ENCODE measurements around the gene OR8J1. TPM values are rescaled to one million over a fixed set of nuclear protein-coding genes. Genes with fewer than 3 reads are reported as not detected.

The OR8J1 gene
- total and polyA plus RNA-seq, 3 donors from 2014 or later = not detected

GRCh38 chr11:56340289-56340688 lies 13.8 kb upstream of the OR8J1 start:
- Histone ChIP-seq H3K4me1 (no peaks in the 10 kb centered on the region), H3K36me3 (ENCODE audit: low read depth, missing control alignments) (no peaks in the 10 kb centered on the region), H3K9me3 (no peaks in the 10 kb centered on the region), H3K4me3 (no peak overlapping the region), H3K27me3 (no peaks in the 10 kb centered on the region), H3K27ac (no peak overlapping the region)
- no peak for DNase-seq
- intact Hi-C loops (cut with DNase I; ENCODE audit: low total_unique reads) = no loop called here
- no peak for TF ChIP-seq POLR2A (IDR thresholded peaks at IDR 0.05)
- TF ChIP-seq, protein P1, sequence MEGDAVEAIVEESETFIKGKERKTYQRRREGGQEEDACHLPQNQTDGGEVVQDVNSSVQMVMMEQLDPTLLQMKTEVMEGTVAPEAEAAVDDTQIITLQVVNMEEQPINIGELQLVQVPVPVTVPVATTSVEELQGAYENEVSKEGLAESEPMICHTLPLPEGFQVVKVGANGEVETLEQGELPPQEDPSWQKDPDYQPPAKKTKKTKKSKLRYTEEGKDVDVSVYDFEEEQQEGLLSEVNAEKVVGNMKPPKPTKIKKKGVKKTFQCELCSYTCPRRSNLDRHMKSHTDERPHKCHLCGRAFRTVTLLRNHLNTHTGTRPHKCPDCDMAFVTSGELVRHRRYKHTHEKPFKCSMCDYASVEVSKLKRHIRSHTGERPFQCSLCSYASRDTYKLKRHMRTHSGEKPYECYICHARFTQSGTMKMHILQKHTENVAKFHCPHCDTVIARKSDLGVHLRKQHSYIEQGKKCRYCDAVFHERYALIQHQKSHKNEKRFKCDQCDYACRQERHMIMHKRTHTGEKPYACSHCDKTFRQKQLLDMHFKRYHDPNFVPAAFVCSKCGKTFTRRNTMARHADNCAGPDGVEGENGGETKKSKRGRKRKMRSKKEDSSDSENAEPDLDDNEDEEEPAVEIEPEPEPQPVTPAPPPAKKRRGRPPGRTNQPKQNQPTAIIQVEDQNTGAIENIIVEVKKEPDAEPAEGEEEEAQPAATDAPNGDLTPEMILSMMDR (IDR thresholded peaks at IDR 0.05) = no peak

DNA sequence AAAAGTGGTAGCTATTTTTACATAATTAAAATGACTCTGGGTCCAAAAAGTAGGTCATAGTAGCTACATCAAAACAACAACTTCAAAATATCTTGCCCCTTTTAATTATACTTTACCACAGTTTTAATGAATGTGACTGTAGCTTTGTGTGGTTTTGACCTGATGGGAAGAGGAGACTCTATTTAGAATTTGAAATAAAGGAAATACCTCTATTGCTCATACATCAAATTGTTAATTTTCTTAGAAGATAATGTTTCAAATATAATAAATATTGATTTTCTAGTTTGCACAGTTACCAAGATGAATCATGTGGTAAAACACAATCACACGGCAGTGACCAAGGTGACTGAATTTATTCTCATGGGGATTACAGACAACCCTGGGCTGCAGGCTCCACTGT lies 8.4 kb upstream of the OR8J1 start, which contains the start of gene OR8K1:
TSS of gene OR8K1 (plus strand) at position 301 of the 400 bp plus-strand sequence. CDS start at position 301, 0 bp downstream.
- TF ChIP-seq POLR2A (IDR thresholded peaks at IDR 0.05) = no peak
- no peaks in the 10 kb centered on the region for H3K9me3 ChIP-seq
- H3K27me3 ChIP-seq = no peaks in the 10 kb centered on the region
- H3K4me1 ChIP-seq = no peaks in the 10 kb centered on the region
- no peaks in the 10 kb centered on the region for H3K36me3 ChIP-seq (ENCODE audit: low read depth, missing control alignments)
- no peak within 1 kb of the TSS for H3K4me3 ChIP-seq
- DNase-seq = no peak
- intact Hi-C loops (cut with DNase I; ENCODE audit: low total_unique reads) = no loop called here
- H3K27ac ChIP-seq = no peak within 1 kb of the TSS
- 92 to 93% methylated on average over 1 of the region's 1 CpG for WGBS, 2 donors

- Histone ChIP-seq H3K27ac (no peak within 1 kb of the TSS), H3K27me3 (no peaks in the 10 kb centered on the region), H3K9me3 (no peaks in the 10 kb centered on the region), H3K36me3 (ENCODE audit: low read depth, missing control alignments) (no peaks in the 10 kb centered on the region), H3K4me3 (no peak within 1 kb of the TSS), H3K4me1 (no peaks in the 10 kb centered on the region)
- intact Hi-C loops (cut with DNase I; ENCODE audit: low total_unique reads) = no loop called here
- no peak for DNase-seq
- 72 to 77% methylated on average over 2 of the region's 2 CpGs for WGBS, 2 donors
- TF ChIP-seq POLR2A (IDR thresholded peaks at IDR 0.05) = no peak
- TF ChIP-seq, protein P1 (IDR thresholded peaks at IDR 0.05) = no peak
Measured at GRCh38 chr11:56375324-56375723, 21.2 kb downstream of the OR8J1 start, which contains the start of gene OR8U1. Gene OR8U1, plus strand, starts transcription at chr11:56375624. Its CDS starts 0 bp downstream, at chr11:56375624.

GRCh38 chr11:56380120-56380519 lies 26.0 kb downstream of the OR8J1 start:
- H3K27me3 ChIP-seq = no peaks in the 10 kb centered on the region
- no peaks in the 10 kb centered on the region for H3K36me3 ChIP-seq (ENCODE audit: low read depth, missing control alignments)
- no peaks in the 10 kb centered on the region for H3K9me3 ChIP-seq
- no peak for TF ChIP-seq POLR2A (IDR thresholded peaks at IDR 0.05)
- TF ChIP-seq, protein P1 (IDR thresholded peaks at IDR 0.05) = no peak
- intact Hi-C loops (cut with DNase I; ENCODE audit: low total_unique reads) = no loop called here
- no peak overlapping the region for H3K4me3 ChIP-seq
- DNase-seq = no peak
- WGBS, 2 donors = 89 to 91% methylated on average over 2 of the region's 2 CpGs
- H3K4me1 ChIP-seq = no peaks in the 10 kb centered on the region
- H3K27ac ChIP-seq = no peak overlapping the region

DNA sequence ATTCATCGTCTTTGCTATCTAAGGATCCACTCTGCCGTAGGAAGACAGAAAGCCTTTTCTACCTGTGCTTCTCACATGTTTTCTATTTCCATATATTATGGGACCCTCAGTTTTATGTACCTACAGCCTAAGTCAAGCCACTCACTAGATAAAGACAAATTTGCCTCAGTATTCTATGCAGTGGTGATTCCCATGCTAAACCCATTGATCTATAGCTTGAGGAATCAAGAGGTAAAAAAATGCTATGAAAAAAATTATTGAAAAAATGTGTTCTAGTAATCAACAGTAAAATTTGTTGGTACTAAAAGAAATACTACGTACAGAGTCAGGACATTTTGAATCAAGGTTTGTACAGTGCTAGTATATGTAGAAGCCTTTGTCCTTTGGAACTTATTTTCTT lies 40.3 kb downstream of the OR8J1 start:
- no peaks in the 10 kb centered on the region for H3K36me3 ChIP-seq (ENCODE audit: low read depth, missing control alignments)
- TF ChIP-seq, protein P1 (IDR thresholded peaks at IDR 0.05) = no peak
- TF ChIP-seq POLR2A (IDR thresholded peaks at IDR 0.05) = no peak
- no peaks in the 10 kb centered on the region for H3K9me3 ChIP-seq
- no peaks in the 10 kb centered on the region for H3K4me1 ChIP-seq
- H3K27me3 ChIP-seq = no peaks in the 10 kb centered on the region
- 87 to 90% methylated on average over 3 of the region's 3 CpGs for WGBS, 2 donors
- intact Hi-C loops (cut with DNase I; ENCODE audit: low total_unique reads) = no loop called here
- DNase-seq = no peak
- H3K27ac ChIP-seq = no peak overlapping the region
- no peak overlapping the region for H3K4me3 ChIP-seq
